ENCODE measurements around the gene JADE2.

The JADE2 gene

DNA sequence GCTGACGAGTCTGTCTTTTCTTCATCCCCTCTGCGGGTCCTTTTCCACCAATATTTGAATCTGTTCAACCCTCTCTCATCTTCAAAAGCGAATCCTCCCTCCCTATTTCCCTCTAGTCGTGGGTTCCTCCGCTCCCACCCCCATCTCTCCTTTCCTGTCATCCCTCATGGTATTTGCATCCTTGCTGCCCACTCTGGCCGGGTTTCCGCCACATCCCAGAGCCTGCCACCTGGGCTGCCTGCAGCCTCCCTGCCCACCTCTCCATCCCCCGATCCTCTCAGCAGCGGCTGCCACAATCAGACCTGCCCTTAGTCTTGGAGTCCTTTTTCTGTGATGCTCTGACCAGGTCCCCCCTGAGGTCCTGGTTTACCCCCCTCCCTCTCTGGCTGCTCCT, 44.9 kb downstream of the JADE2 start:
- no peak for DNase-seq (ENCODE audit: low spot score)

DNA sequence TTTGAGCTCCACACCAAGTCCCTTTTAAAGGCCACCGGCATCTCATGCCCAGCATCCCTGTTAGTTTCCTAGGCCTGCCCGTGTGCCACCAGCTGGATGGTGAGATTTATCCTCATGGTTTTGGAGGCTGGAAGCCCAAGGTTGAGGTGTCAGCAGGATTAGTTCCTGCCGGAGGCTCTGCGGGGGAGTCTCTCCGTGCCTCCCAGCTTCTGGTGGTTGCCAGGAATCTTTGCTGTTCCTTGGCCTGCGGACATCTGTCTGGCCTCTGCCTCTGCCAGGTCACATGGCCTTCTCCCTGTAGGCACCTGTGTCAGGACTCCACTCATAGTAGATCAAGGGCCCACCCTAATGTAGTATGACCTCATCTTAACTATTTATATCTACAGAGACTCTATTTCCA, 45.4 kb downstream of the JADE2 start:
- no peak for DNase-seq (ENCODE audit: low spot score)

DNA sequence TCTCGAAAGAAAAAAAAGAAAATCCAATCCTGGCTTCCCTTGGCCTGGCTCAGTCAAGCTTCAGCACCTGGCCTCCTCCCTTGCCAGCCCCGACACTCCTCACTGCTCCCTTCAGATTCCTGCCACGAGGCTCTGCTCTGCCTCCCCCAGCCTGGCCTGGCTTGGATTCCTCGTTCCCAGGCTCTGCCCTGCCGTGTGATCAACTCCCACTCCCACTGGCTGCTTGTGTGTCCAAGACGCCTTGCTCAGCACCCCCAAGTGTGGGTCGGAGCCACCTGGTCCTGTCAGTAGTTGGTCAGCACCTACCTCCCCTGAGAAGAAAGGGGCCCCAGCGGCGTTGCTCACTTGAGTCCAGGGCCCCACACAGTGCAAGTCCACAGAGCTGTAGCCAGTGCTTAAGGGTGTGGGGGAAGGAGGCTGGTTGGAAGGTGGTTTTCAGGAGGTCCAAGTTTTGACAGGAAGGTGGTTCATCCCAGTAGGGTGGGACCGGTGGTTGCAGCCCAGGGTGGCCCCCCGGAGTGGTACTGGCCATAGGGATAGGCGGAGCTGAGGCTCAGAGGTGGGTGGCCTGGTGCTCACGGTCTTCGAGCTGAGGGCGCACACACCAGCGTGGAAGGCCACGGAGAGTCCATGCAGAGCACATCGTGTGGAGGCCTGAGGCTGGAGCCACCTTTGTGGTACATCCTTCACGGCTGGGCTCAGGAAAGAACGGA, 46.4 kb downstream of the JADE2 start:
- DNase-seq (ENCODE audit: low spot score) = no peak

DNA sequence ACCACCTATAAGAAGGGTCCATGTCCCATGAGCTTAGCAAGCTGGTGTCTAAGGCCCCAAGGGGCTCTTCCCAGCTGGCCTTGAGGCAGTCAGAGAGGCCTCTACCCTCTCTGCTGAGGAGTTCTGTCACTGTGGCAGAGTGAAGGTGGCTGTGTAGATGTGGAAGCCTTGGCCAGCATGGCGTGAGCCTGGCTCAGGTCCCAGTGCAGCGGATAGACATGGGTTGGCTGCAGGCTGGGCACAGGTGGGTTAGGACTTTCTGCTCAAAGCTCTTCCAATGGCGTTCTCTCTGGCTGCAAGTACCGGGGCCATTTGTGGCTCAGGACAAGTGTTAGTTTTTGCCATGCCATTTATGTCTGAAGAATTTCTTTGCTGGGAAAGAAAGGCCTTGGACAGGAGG, 47.3 kb downstream of the JADE2 start:
- DNase-seq (ENCODE audit: low spot score) = no peak

DNA sequence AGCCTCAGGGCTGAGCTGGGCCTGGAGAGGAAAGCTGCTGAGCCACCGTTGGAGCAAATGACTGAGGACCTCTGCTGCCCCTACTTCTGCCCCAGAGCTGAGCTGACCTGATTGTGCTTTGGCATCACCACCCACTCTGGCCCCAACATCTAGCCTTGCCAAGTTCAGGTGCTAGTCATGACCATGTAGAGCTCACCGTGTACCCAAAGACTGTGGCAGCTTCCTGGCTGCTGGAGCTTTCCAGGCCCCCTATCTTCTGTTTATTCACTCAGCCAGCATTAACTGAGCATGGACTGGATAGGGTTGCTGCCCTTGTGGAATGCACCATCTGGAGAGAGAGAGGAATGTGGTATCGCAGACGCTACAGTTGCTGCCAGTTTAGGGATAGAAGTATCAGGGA, 49.1 kb downstream of the JADE2 start:
- DNase-seq (ENCODE audit: low spot score) = no peak

DNA sequence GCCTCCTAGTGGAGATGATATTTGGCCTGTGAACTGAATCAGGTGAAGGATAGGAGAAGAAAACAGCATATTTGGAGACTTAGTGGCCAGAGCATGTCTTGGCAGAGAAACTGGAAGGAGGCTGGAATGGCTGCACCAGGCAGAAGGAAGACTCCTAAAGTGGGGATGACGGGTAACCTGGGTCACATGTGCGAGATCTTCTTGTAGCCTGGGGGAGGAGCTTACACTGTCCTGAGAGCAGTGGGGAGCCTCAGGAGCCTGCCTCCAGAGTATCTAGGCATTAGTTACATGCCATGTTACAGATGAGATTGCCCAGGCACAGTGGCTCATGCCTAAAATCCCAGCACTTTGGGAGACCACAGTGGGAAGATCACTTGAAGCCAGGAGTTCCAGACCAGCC, 49.8 kb downstream of the JADE2 start:
- no peak for DNase-seq (ENCODE audit: low spot score)

DNA sequence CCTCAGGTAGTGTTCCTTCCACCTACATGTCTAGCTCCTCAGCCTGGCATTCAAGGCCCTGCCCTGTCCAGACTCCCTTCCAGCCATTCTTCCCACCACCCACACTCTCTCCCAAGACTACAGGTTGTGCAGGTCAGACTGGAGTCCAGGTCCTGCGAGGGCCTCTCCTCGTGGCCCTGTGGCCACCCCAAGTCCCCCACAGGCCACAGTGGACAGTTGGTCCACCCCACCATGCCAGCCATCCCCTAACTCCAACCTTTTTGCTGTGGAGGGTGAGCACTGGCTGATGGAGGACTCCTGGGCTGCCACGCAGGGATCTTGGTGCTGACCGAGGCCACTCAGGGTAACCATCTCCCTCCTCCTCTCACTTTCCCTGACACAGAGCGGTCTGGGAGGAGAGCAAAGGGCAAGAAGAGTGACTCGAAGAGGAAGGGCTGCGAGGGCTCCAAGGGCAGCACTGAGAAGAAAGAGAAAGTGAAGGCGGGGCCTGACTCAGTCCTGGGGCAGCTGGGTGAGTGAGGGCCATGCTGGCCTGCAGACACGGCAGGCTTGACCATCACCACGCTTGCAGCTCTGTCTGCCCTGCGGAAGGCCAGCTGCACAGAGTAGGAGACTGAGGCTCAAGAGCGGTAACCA, 51.0 kb downstream of the JADE2 start:
- no peak for DNase-seq (ENCODE audit: low spot score)

DNA sequence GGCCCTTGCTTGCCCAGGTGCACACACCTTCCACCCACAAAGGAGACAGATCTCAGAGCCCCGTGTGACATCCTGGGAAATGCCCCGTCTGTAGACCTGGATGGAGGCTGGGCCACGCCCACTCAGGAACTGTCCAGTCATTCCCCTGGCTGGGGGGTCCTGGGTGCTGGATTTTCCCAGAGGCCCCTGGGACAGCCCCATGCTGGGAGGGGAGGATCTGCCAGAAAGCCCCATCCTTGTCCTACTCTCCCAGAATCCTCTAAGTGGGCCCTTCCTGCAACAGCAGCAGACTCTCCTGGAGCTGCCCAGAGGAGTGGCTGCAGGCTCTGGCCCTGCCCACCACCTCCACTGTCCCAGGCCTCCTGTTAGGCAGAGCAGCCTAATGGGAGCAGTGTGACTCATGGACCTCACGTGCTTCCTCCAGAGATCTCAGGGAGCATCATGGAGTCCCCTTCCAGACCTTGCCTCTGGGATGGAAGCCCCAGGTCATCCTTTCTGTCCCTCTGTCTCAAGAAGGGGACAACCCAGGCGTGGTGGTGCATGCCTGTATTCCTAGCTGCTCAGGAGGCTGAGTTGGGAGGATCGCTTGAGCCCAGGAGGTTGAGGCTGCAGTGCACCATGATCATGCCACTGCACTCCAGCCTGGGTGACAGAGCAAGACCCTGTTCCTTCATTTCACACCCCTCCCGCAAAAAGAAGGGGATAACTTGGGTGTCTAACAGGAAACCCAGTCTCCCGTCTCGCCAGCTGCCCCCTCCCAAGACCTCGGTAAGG, 51.7 kb downstream of the JADE2 start:
- peak; percentile 55 for DNase-seq (ENCODE audit: low spot score)

DNA sequence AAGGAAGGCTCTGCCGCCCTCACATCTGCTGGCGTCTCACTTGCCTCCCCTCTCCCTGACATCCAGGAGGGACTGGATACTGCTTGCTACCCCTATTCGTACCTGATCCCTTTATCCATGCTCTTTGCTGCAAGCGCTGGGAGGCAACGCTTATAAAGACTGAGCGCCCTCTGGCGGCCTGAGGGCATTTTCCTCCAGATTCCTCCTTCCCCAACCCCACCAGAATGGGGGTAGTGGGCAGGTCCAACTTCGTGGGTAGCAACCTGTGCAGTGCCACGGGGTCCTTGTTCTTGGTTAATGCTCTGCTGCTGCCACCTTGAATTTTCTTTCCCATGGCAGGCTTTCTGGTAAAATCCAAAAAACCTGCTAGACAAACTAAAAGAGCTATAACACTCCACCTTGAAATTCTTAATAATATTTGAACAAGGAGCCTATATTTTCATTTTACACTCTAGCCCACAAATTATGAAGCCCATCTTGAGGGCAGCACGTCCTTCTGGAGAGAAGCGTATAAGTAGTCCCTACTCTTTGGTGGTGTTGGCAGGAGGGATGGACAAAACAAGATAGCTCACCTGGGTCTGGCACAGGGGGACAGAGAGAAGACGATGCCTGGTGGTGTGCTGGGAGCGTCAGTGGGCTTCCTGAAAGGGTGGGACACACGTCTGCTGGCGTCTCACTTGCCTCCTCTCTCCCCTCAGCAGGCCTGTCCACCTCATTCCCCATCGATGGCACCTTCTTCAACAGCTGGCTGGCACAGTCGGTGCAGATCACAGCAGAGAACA, 52.5 kb downstream of the JADE2 start:
- DNase-seq (ENCODE audit: low spot score) = peak; percentile 76

DNA sequence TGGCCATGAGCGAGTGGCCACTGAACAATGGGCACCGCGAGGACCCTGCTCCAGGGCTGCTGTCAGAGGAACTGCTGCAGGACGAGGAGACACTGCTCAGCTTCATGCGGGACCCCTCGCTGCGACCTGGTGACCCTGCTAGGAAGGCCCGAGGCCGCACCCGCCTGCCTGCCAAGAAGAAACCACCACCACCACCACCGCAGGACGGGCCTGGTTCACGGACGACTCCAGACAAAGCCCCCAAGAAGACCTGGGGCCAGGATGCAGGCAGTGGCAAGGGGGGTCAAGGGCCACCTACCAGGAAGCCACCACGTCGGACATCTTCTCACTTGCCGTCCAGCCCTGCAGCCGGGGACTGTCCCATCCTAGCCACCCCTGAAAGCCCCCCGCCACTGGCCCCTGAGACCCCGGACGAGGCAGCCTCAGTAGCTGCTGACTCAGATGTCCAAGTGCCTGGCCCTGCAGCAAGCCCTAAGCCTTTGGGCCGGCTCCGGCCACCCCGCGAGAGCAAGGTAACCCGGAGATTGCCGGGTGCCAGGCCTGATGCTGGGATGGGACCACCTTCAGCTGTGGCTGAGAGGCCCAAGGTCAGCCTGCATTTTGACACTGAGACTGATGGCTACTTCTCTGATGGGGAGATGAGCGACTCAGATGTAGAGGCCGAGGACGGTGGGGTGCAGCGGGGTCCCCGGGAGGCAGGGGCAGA, 53.3 kb downstream of the JADE2 start:
- DNase-seq (ENCODE audit: low spot score) = no peak

DNA sequence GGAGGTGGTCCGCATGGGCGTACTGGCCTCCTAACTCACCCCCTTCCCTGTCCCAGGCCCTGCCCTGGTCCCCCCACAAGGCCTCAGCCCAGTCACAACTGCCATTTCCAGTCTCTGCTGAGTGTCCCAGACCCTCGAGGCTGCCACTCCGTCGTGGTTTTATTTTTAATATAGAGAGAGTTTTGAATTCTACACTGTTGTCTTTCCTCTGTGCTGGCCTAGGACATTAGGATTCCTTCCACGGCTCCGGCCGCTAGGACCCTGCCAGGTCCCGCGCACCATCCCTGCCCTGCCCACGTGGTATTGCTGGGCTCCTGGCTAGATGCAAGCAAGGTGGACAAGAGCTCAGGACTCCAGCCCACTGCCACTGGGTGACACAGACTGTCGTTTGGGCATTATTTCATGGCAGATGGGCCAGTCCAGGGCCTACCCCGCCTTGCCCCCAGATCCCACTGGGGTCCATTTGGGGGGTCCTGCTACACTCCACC, 53.9 kb downstream of the JADE2 start:
- DNase-seq (ENCODE audit: low spot score) = no peak

DNA sequence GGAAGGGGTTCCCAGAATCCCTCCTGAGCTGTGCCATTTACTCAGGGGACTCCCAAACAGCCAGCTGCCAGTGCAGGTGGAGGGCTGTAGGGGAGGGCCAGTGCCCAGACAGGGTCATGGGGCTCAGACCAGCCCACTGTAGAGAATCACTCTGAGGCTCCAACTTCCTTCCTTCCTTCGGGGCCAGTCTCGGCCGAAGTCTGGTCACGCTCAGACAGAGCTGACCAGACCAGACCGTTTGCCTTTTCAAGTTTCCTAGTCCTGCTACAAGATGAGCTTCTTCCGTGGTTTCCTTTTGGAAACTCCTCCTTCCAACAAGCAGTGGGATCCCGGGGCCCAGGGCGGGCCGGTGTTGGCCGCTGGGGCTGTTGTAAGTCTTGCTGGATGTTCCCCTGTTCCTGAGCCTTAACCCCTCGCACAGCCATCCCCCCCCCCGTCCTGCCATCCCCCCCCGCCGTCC, 54.6 kb downstream of the JADE2 start:
- DNase-seq (ENCODE audit: low spot score) = no peak

DNA sequence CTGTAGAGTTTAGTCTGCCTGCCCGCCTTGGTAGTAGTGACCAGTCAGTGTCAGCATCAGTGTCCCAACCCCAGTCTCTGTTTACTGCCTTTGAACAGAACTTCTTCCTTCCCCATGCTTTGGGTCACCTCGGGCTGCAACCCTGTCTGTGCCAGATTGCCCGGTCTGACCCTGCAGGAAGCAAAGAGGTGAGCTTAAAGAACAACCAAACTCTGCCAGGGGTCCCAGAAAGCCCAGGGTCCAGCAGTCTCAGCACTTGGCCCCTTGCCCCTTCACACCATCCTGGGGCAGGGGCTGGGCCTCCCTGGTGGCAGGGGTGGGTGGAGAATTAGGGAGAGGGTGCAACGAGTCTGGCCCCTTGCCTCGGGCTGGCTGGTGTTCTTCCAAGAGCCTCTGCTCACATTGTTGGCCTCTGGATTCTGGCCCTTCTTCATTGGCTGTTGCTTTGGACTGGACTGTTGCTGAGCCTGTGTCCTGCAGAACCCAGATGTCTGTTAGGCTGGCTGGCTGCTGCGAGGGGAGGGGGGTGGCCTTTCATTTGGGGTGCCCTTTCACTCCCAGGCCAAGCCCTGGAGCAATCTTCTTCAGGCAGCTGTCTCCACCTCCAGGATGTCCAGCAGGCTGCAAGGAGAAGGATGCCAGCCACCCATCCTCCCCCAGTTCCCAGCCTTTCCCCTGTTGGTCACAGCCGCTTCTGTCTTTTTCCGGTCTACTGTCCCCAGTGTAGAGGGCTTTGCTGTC, 55.9 kb downstream of the JADE2 start:
- no peak for DNase-seq (ENCODE audit: low spot score)

DNA sequence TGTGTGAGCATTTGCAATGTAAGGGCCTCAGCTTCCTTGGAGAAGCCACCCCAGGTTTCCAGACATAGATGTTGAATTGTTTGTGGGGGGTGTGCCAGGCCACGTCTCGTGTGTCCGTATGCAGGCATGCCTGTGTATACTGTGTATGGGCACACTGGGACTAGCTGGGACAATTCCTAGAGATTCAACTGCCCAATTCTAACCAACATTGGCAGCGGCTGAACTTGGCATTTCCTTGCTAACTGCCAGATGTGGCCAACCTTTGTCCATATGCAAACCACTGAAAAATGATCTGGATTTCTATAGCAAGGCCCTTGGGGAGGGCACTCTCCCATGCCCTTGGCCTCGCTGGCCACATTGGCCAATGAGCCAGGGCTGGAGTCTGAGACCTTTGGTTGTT, 56.8 kb downstream of the JADE2 start:
- DNase-seq (ENCODE audit: low spot score) = no peak

DNA sequence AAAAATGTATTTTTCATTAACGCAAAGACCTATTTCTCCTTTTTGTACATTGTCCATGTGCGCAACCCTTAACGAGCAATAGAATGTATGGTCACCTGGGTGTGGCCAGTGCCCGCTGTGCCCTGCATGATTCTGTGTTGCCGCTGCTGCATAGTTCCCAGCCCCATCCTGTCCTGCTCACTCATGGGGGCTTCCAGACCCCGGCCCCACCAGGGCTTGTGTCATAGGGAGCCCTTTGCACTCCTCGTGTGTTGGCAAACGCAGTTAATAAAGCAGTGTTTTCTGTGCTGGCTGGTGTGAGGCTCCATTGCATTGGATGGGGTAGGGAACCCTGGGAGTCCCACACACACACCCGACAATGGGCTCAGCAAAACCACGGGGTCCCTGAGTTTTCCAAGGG, 57.5 kb downstream of the JADE2 start:
- DNase-seq (ENCODE audit: low spot score) = no peak

DNA sequence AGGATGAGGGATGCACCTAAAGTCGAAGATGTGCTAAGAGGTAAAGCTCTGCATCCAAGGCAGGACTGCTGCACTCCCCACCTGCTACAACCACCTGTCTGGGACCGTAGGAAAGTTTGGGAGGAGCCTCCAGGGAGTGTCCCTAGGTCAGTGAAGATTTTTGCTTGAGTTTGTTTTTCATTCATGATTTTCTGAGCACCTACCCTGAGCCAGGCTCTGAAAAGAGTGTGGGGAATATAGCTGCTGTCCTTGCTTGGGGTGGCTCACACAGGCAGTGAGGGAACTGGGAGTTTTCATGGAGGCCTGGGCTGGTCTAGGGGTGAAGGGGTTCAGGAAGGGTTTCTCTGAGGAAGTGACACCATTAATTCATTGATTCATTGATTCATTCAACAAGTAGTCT, 58.3 kb downstream of the JADE2 start:
- no peak for DNase-seq (ENCODE audit: low spot score)

DNA sequence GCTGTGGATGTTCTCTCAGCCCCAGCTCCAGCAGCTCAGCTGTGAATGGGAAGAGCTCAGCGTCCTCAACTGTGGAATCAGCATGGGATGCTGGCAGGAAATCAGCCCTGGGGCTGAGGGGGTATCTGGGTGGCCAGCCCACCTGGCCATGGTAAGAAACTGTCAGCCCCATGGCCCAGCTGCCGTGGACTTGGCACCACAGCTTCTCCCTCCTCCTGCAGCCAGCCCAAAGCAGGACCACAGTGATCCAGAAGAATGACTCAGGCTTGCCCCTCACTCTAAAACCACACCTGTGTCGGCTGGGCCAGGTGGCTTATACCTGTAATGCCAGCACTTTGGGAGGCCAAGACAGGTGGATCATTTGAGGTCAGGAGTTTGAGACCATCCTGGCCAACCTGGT, 59.2 kb downstream of the JADE2 start:
- no peak for DNase-seq (ENCODE audit: low spot score)

DNA sequence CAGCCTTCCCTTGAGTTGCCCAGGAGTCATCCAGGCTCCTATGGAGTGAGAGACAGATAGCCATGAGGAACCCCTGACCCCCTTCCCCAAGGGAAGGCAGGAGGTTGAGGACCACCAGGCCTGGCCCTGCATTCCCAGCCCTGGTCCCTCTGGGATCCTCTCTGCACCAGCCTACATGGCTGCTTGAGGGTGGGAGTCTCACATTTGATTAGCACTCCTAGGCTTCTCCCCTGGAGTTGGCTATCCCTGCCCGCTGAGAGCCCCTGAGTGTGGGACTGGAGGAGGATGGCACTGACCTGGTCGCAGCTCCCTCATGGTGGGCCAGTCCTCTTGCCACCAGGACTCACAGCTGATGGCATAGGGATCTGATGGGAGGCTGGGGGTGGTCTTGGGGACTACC, 60.5 kb downstream of the JADE2 start:
- no peak for DNase-seq (ENCODE audit: low spot score)

DNA sequence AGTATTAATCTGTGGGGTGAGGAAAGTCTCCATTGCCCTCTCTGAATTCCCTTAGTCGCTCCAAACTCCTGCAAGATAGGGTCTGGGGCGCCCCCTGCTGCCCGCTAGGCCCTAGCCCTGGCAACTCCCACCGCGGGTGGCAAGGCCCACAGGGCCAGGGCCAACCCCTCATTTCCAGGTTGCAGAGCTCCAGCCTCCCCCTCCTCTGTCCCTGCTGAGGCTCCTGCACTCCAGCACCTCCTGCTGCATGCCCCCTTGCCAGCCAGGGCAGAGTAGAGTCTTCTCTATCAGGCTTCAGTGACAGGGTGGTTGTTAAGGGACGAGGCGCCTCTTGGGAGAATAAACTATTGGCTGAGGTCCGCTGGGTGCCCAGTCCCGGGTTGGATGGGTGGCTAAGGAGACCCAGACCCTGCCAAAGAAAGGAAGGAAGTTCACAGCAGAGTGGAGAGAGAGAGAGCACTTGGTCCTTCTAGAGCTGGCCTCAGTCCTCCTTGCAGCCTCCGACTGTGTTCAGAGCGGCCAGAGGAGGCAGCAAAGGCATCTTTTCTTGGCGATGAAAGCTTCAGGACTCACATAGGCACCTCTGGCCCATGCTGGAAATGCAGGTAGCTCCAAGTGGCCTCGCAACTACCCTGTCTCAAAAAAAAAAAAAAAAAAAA, 61.5 kb downstream of the JADE2 start:
- DNase-seq (ENCODE audit: low spot score) = peak; percentile 71

DNA sequence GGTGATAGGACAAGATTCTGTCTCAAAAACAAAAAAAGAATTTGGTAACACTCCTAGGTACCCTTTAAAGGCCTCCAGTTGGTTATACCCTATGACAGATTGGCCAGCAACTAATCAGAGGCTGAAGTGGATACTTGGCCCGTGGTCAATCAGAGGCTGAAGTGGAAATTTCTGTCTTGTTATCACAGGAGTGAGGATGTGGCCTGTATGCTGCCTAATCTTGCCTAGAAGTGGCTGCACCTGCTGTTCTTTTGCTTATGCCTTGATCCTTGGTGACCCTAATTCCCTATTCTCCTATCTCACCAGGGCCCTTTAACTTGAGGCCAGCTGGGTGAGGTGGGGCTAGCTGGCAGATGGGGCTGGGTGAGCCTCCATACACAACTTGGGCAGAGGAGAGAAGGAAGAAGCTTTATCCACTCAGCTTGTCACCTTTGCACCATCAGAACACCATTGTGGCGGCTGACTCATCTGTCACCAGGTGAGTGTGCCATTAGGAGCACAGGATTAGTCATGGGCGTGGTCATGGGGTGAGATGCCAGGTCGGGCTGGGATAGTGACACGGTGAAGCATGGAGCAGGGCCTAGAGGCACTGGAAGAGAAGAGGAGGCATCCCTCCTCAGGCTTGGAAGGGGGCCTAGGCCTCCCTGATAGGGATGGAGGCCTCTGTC, 65.7 kb downstream of the JADE2 start:
- peak; percentile 95 for DNase-seq (ENCODE audit: low spot score)
